Astrocyte (in vitro differentiated cells and primary cell): ENCODE results near the gene DGKQ.

Experiments
- EZH2 ChIP-seq: IDR thresholded peaks from 2 replicates; pipeline ENCODE4 v1.6.1; 2012; ENCODE audit warnings: mild to moderate bottlenecking, low read length, inconsistent platforms; ENCODE audit not compliant: insufficient read depth
- TF ChIP-seq, protein P1 (sequence below): IDR thresholded peaks from 2 replicates; pipeline ENCODE4 v1.5.1; 2011; ENCODE audit warnings: low read depth, mild to moderate bottlenecking, inconsistent platforms, low read length, moderate library complexity; ENCODE audit not compliant: insufficient read depth

GRCh38 chr4:986879-987623 lies 13.7 kb upstream of the DGKQ start, which contains the start of gene IDUA:
- TF ChIP-seq EZH2: no peak
- TF ChIP-seq, protein P1, sequence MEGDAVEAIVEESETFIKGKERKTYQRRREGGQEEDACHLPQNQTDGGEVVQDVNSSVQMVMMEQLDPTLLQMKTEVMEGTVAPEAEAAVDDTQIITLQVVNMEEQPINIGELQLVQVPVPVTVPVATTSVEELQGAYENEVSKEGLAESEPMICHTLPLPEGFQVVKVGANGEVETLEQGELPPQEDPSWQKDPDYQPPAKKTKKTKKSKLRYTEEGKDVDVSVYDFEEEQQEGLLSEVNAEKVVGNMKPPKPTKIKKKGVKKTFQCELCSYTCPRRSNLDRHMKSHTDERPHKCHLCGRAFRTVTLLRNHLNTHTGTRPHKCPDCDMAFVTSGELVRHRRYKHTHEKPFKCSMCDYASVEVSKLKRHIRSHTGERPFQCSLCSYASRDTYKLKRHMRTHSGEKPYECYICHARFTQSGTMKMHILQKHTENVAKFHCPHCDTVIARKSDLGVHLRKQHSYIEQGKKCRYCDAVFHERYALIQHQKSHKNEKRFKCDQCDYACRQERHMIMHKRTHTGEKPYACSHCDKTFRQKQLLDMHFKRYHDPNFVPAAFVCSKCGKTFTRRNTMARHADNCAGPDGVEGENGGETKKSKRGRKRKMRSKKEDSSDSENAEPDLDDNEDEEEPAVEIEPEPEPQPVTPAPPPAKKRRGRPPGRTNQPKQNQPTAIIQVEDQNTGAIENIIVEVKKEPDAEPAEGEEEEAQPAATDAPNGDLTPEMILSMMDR: no peak
